GM06990 (cell line): ENCODE data around the gene PLXNA4.

ENCODE experiments used
- DNase-seq: peaks from one replicate; pipeline ENCODE4 v3.0.0-alpha.2; 2011; ENCODE audit not compliant: insufficient read length; ENCODE audit errors: extremely low read depth
- H3K27me3 ChIP-seq: replicated peaks from 2 replicates; pipeline ENCODE4 v1.6.0; 2011; ENCODE audit warnings: low read length; ENCODE audit not compliant: control insufficient read depth, insufficient read depth
- H3K36me3 ChIP-seq: 2 replicates; pipeline ENCODE4 v1.5.1; 2011; ENCODE audit warnings: low read length; ENCODE audit not compliant: control insufficient read depth, insufficient read depth
- H3K4me3 ChIP-seq: replicated peaks from 2 replicates; pipeline ENCODE4 v1.5.1; 2011; ENCODE audit warnings: low read depth, mild to moderate bottlenecking, control low read depth, low read length
- CTCF ChIP-seq: IDR thresholded peaks from 2 replicates; pipeline ENCODE4 v1.5.1; 2011; ENCODE audit warnings: low read length, control low read depth, mild to moderate bottlenecking, inconsistent platforms; ENCODE audit not compliant: insufficient read depth, poor library complexity, severe bottlenecking

PLXNA4 gene

GRCh38 chr7:132263151-132263550 lies 313.1 kb downstream of the PLXNA4 start:
- no peaks in the 10 kb centered on the region for H3K36me3 ChIP-seq
- H3K27me3 ChIP-seq: no peaks in the 10 kb centered on the region; the same call in 1 of the 2 replicates
- no peak overlapping the region for H3K4me3 ChIP-seq
- no peak for DNase-seq
- TF ChIP-seq CTCF: no peak

- no peak overlapping the region for H3K4me3 ChIP-seq
- H3K36me3 ChIP-seq: no peaks in the 10 kb centered on the region
- H3K27me3 ChIP-seq: no peaks in the 10 kb centered on the region; the same call in 1 of the 2 replicates
- no peak for TF ChIP-seq CTCF
- DNase-seq: no peak
Observed at GRCh38 chr7:132262160-132262470, 314.2 kb downstream of the PLXNA4 start.

GRCh38 chr7:132261327-132262159 lies 314.7 kb downstream of the PLXNA4 start:
- Histone ChIP-seq H3K27me3 (no peaks in the 10 kb centered on the region; the same call in 1 of the 2 replicates), H3K4me3 (no peak overlapping the region), H3K36me3 (no peaks in the 10 kb centered on the region)
- DNase-seq: no peak
- no peak for TF ChIP-seq CTCF

GRCh38 chr7:132258231-132258630 lies 318.0 kb downstream of the PLXNA4 start:
- DNase-seq: no peak
- no peaks in the 10 kb centered on the region for H3K36me3 ChIP-seq
- H3K27me3 ChIP-seq: no peaks in the 10 kb centered on the region; the same call in none of the 2 replicates
- no peak overlapping the region for H3K4me3 ChIP-seq
- TF ChIP-seq CTCF: no peak

GRCh38 chr7:132257253-132257652 lies 319.0 kb downstream of the PLXNA4 start:
- H3K4me3 ChIP-seq: no peak overlapping the region
- DNase-seq: no peak
- no peak for TF ChIP-seq CTCF
- no peaks in the 10 kb centered on the region; the same call in 1 of the 2 replicates for H3K27me3 ChIP-seq
- H3K36me3 ChIP-seq: no peaks in the 10 kb centered on the region
